GM18520 (cell line): ENCODE results near the gene OR6K3.
"Not testable (repeated sequence)": the region's sequence is repeated elsewhere in the genome, so short reads cannot be mapped to it uniquely, and the experiment has no call there.

Experiments used
- ATAC-seq: cut with Tn5 transposase; IDR thresholded peaks from one replicate; pipeline ENCODE4 v1.9.1; 2021; ENCODE audit not compliant: unreplicated experiment

OR6K3 gene, protein sequence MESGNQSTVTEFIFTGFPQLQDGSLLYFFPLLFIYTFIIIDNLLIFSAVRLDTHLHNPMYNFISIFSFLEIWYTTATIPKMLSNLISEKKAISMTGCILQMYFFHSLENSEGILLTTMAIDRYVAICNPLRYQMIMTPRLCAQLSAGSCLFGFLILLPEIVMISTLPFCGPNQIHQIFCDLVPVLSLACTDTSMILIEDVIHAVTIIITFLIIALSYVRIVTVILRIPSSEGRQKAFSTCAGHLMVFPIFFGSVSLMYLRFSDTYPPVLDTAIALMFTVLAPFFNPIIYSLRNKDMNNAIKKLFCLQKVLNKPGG

DNA sequence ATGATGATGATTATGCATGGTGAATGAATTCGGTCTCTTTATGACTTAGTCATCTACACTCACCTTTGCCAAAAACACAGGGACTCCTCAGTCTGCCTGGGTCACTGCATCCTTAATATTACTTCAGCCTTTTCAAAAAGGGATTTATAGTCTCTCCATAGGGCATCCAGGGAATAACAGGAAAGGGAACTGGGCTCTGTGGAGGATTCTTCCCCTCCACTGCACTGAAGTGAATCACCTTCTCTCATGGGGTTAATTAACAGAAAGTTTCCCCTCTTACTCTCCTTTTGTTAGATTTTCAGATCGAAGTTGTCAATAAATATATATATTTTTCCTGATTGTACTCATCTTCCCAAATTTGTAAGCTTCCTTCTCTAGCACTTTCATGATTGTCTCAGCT lies at the start of gene OR6K3:
Gene OR6K3, minus strand, starts transcription at position 101 of the 400 bp plus-strand sequence. CDS start 2,605 bp downstream, outside the sequence.
- ATAC-seq: no peak

DNA sequence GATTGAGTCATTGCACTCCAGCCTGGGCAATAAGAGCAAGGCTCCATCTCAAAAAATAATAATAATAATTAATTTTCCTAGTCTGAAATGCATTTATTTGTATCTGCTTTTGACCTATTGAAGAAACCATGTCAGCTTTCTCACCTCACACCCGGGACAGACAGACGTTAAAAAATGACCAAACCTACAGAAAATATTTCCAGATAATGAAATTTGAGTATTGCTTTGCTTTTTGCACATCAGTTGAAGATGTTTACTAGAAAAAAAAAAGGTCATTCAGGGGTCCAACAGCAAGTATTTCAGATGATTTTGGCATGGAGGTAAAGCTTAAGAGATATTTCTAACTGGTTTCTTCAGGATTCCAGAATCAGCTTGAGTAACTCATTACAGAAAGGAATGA lies 33.9 kb upstream of the OR6K3 start, which contains the start of gene OR6K6:
Gene OR6K6, plus strand, starts transcription at position 301 of the 400 bp plus-strand sequence. CDS start 168 bp downstream, outside the sequence.
- no peak for ATAC-seq

DNA sequence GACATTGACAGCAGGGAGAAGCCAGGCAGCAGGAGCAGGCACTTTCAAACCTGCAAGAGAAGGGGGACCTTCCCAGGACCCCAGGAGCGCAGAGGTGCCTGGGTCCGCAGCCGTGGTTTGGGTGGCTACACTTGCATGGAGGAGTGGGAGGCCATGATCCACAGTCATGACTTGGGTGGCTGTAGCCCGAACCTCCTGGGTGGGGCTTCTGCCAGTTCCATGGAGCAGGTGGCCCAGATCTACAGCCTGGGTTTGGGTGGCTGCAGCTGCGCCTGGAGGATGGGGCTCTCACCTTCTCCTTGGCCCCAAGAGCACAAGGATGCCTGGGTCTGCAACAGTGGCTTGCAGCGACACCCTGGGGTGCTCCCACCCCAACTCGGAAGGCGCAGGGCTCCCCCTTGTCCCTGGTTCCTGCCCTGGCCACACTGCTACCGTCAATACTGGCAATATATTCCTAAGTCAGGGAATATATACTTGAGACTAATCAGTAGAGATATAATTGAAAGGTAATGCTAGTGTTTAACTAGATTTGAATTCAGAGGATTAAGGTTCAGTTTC lies 31.7 kb upstream of the OR6K3 start:
- ATAC-seq: no peak

DNA sequence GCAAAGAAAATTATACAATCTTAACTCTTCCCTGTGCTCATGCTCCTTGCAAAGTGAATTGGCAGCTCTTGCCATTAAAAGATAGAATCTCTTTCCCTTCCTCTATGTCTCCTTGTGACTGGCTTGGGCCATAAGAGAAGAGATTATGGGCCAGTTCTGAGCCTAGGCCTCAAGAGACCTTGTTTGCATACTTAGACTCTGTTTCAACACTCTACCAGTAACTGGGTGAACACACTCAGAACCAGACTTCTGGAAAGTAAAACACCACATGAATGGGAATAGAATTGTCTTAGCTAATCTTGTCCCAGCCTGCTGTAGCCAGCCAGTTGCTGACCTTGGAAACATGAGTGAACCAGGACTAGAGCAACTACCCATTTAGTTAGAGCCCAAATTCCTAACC lies 15.3 kb upstream of the OR6K3 start:
- ATAC-seq: no peak

DNA sequence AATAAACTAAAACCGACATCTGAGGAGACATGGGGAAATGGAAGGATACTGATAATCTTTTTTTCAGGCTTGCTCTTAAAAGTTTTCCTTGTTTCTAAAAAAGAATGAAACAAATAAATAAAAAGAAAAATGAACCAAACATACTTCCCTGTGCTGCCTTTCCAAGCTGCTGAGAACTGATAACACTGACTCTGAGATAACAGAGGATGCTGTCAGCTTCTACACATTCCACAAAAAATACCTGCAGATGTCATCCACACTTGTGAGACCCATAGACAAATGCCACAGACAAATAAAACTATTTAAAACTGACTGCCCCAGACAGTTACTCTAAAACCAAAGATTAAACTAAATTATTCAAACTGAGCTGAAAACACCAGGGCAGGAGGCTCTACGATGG lies 12.0 kb upstream of the OR6K3 start:
- ATAC-seq: no peak

DNA sequence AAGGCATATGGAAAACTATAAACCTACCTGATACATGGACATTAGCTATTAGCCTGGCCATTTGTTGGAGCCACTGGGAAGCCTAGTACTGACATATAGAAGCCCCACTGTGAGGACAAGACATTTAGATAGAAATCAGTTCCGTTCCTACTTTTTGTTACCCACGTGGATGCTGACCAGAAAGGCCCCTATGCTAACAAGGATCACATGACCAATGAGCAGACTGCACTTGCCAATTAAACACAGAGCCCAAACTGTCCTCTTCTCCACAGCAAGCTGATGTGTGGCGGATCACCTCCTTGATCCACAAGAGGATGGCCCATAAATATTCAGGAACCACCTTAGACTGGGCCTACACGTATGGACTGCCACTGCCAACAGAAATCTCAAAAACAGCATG lies 11.2 kb upstream of the OR6K3 start:
- no peak for ATAC-seq

DNA sequence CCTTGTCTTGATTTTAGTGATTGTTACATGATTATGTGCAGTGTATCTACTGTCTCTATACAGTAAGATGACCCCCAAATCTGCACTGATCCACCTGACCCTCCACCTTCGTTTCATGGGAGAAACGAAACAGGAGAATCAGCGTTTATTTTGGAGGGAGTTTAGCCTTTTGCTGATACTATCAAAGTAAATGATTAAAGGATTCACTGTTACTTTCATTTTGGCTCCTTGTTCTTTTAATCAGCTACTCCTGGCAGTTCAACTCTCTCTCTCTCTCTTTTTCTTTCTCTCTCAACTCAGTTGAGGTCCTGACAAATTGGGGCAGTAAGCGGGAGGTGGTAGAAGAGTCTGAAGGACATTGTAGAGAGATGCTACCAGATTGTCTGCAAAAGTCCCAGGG lies 9.9 kb upstream of the OR6K3 start:
- ATAC-seq: no peak

DNA sequence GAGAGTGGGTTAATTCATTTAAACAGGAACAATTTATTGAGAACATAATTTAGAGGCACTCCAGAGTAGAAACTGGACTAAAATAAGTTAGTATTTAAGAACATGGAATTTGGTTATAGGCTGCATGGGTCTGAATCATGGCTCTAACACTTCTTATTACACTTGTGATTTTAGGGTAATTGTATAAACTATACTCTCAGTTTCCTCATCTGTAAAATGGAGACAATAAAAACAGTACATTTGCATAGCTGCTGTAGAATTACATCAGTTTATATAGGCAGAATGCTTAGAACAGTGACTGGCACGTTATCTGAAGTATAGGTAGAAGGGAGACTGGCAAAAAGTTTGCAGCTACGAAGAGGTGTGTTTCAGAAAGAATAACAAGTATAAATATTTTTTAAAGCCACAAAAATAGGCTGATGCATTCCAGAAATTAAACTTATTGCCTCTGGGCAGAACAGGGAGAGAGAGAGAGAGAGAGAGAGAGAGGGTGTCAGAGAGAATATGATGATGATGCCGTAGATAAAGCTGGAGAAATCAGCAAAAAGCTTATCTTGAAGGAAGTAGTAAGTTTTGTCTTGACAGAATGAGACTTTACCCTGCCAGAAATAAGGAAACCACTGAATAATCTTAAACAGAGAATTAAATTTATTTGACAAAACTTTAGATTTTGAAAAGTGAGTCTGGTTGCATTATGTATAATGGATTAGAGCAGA lies 8.1 kb upstream of the OR6K3 start:
- ATAC-seq: no peak

DNA sequence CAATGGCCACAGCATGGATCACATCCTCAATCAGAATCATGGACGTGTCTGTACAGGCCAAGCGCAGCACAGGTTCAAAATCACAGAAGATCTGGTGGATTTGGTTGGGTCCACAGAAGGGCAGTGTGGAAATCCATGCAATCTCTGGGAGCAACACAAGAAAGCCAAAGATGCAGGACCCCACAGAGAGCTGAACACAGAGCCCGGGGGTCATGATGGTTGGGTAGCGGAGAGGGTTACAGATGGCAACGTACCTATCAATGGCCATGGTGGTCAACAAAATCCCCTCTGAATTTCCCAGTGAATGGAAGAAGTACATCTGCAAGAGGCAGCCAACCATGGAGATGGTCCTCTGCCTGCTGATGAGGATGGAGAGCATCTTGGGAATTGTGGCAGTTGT lies 3.9 kb upstream of the OR6K3 start:
- no peak for ATAC-seq

DNA sequence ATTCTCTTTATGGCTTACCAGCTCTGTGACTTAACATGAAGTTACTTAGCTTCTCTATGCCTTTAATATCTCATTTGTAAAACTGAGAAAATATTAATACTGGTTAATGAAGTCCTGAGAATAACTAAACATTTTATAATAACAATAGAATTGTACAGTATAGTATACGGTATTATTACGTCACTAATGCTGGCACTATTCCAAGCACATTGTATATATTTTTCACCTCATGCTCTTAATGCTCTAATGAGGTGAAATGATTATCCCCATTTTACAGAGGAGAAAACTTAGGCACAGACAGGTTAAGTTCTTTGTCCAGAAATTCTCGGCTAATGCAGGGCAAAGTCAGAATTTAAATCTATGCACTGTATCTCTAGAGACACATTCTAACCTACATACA lies 856 bp downstream of the OR6K3 start:
- ATAC-seq: no peak

DNA sequence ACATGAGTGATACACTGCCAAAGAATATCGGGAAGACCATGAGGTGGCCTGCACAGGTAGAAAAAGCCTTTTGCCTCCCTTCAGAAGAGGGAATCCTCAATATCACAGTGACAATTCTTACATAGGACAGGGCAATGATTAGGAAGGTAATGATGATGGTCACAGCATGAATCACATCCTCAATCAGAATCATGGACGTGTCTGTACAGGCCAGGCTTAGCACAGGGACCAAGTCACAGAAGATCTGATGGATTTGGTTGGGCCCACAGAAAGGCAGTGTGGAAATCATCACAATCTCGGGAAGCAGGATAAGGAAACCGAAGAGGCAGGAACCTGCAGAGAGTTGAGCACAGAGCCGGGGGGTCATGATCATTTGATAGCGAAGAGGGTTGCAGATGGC lies 3.2 kb downstream of the OR6K3 start:
- ATAC-seq: no peak

DNA sequence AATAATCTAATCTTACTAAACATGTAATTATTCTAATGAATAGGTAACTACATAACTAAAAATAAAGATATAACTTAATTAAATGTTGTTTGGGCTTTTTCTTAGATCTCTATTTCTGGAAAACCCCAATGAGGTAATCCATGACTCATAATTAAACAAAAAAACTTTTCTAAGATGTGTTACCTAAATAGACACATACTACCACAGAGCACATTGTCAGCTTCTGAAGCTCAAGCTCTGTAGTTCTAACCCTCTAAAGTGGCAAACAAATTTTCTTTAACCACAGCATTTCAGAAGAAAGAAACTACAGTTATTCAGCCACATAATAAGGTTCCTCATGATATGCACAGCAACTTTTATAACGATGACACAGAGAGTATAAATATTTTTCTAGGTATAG lies 4.2 kb downstream of the OR6K3 start:
- ATAC-seq: no peak

DNA sequence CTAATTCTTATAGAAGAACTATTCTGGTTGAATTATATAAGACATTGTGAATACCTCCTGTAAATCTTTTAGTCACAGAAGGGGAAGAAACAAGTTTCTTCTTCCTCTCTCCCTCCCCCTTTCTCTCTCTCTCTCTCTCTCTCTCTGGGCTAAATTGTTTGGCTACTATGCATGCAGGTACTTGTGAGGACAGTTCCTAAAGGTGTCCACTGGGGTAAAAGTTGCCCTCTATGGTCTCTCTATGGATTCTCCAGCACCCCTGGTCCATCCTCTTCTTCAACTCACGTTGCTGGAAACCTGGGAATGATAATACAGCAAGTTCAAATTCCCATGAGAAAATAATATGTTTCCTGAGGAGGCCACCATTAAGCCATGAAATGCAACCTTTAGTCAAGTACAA lies 5.8 kb downstream of the OR6K3 start:
- ATAC-seq: no peak

DNA sequence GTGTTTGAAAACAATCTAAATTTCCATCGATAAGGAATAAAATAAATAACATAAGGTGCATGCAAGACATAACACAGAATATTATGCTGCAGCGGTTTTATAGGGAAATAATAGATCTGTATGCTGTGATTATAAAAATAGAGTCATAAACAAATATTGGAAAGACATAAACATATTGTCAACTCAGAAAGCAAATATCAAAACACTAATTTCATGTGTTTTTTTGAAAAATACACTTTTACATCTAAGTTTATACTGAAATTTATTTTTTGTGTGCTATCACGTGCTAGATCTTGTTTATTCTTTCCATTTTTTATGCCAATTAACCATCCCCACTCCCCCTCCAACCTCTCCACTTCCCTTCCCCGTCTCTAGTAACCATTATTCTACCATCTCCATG lies 9.4 kb downstream of the OR6K3 start:
- no peak for ATAC-seq

DNA sequence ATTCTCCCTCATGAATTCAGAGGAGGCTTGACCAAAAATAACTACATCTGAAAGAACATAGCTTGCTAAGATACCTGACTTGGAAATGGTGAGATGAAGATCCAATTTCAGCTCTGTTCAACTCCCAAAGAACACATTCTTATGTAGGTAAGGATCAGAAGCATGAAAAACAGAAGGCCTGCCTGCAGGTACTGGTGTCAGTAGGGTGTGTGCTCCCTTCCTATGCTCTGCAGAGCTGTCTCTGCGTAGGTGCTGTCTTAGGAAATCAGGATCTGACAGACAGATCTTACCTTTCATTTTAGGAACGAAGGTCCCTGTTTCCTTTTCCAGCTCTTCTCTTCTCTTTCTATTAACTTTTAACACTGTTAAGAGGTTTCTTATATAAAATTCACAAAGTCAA lies 14.4 kb downstream of the OR6K3 start:
- ATAC-seq: no peak

DNA sequence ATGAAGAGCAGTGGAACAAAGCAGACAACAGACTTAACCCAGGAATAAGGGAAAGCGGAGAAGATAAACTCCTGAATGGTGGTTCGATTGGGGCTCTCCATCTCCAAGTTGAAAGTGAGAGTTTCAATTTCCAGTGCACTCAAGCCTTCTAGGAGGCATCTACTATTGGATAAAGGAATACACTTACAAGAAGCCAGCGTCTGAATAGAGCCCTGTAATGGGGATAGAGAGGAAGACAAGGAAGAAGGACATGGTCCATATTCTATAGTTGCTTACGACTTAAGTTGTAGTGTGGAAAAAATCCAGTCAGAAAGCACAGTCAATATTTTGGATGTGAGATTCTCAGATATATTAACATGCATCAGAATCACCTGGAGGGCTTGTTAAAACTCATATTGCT lies 20.0 kb downstream of the OR6K3 start, which contains the start of gene OR6K2:
Gene OR6K2, minus strand, starts transcription at position 101 of the 400 bp plus-strand sequence. Its CDS starts 0 bp downstream, at position 101.
- ATAC-seq: no peak

DNA sequence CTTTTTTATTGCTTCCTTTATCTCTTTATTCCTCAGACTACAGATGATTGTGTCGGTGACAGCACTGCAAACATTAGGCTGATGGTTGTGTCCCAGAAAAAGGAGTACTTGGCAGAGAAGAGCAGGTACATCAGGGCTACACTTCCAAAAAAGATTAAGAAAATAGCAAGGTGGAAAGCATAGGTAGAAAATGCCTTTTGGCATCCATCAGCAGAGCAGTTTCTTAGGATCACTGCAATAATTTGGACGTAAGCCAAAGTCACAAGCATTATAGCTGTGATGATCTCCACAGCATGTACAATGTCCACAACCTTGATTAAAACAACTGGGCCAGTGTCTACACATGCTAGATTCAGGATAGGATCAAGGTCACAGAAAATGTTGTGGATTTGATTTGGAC lies 25.9 kb downstream of the OR6K3 start:
- ATAC-seq: no peak

DNA sequence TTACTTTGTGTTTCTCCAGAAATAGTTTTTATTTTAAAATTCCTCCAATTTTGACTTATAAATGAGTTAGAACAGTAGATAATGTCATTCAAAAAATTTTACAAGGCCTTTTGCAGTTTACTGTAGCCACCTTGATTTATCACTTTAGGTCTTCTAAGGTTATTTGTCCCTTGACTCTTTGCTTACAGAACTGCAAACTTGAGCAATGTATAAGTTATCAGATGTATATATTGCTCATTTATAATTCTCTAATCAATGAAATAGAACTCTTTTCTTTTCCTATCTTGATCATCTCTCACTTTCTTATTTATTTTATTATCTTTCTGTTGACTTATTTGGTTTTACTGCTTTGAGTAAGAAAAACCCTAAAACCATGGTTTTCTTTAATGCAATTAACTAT lies 28.2 kb downstream of the OR6K3 start:
- no peak for ATAC-seq

DNA sequence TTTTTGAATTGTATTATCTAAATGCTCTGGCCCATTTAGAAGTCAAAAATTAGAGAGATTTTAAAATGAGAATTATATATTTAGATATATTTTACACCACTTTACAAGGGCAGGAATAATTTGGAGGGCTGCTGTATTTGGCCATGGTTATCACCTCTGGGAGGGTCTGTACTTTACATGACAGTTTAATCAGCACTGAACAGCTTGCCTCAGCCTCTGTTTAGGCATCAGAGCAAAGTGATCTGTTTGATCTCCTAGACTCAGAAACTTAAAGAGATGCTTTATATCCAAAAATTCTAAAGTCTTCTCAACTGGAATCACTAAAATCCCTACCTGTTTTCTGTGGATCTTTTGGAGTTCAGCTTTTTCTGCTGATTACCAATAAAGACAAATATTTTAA lies 28.6 kb downstream of the OR6K3 start:
- no peak for ATAC-seq

DNA sequence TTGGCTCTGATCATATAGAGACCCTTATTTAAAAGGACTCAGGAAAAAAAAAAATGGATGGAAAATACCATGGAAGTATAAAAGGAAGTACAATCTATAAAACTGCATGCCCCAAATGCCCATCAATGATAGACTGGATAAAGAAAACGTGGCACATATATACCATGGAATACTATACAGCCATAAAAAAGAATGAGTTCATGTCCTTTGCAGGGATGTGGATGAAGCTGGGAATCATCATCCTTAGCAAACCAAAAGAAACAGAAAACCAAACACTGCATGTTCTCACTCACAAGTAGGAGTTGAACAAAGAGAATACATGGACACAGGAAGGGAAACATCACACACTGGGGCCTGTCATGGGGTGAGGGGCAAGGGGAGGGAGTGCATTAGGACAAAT lies 29.4 kb downstream of the OR6K3 start:
- ATAC-seq: not testable (repeated sequence)

DNA sequence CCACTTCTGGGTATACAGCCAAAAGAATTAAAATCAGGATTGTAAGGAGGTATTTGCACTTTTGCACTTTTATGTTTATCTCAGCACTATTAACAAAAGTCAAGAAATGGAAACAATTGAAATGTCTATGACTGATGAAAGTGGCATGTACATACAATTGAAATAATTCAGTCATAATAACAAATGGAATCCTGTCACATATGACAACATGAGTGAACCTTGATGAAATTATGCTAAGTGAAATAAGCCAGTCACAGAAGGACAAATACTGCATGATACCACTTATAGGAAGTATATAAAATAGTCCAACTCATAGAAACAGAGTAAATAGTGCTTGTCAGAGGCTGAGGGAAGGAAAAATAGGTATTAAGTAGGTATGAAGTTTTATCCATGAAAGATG lies 30.6 kb downstream of the OR6K3 start:
- no peak for ATAC-seq

DNA sequence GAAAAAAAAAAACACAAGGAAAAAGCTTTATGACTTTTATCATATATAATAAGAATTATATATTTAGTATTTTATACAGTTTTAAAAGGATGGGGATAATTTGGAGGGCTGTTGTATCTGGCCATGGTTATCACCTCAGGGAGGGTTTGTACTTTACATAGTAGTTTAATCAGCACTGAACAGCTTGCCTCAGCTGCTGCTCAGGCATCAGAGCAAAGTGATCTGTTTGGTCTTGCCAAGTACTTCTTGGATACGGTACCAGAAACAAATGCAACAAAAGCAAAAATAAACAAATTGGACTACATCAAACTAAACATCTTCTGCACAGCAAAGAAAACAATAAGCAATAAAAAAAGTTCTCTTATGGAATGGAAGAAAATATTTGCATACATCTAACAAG lies 31.4 kb downstream of the OR6K3 start:
- no peak for ATAC-seq
